NK-92 (cell line): ENCODE data around the gene KISS1.

Source experiments
- DNase-seq: peaks from one replicate; lab custom pipeline; 2025; ENCODE audit not compliant: unreplicated experiment; lab: John Stamatoyannopoulos, UW

The KISS1 gene

GRCh38 chr1:204219971-204220616 lies 23.8 kb upstream of the KISS1 start:
- DNase-seq: no peak

GRCh38 chr1:204218552-204218951 lies 22.3 kb upstream of the KISS1 start:
- no peak for DNase-seq

GRCh38 chr1:204217648-204218000 lies 21.3 kb upstream of the KISS1 start:
- no peak for DNase-seq

- no peak for DNase-seq
These were observed 20.8 kb upstream of the KISS1 start for GRCh38 chr1:204216880-204217647.

GRCh38 chr1:204216236-204216635 lies 19.9 kb upstream of the KISS1 start:
- no peak for DNase-seq

- no peak for DNase-seq
These were observed 17.7 kb upstream of the KISS1 start, which contains the start of gene GOLT1A for GRCh38 chr1:204213668-204214662. GOLT1A (minus strand) TSS chr1:204213988; CDS start chr1:204213906, 82 bp downstream.

GRCh38 chr1:204212715-204213114 lies 16.4 kb upstream of the KISS1 start:
- no peak for DNase-seq

GRCh38 chr1:204211046-204211445 lies 14.8 kb upstream of the KISS1 start:
- DNase-seq: no peak

GRCh38 chr1:204207136-204207616 lies 10.9 kb upstream of the KISS1 start:
- DNase-seq: no peak

- DNase-seq: no peak
These were observed 9.8 kb upstream of the KISS1 start for GRCh38 chr1:204206121-204206520.

- no peak for DNase-seq
These were observed 9.2 kb upstream of the KISS1 start for GRCh38 chr1:204205486-204205885.

- no peak for DNase-seq
These were observed 8.7 kb upstream of the KISS1 start for GRCh38 chr1:204204944-204205343.

GRCh38 chr1:204203206-204203767 lies 7.0 kb upstream of the KISS1 start:
- DNase-seq: no peak

GRCh38 chr1:204202481-204202880 lies 6.2 kb upstream of the KISS1 start:
- no peak for DNase-seq

GRCh38 chr1:204201348-204202040 lies 5.2 kb upstream of the KISS1 start:
- DNase-seq: no peak

GRCh38 chr1:204199579-204199978 lies 3.3 kb upstream of the KISS1 start:
- no peak for DNase-seq

- DNase-seq: no peak
These were observed 2.4 kb upstream of the KISS1 start for GRCh38 chr1:204198348-204199340.

GRCh38 chr1:204197068-204197467 lies 777 bp upstream of the KISS1 start:
- no peak for DNase-seq

GRCh38 chr1:204194771-204195170 lies 1.5 kb downstream of the KISS1 start:
- DNase-seq: no peak
